Pulmonary artery endothelial cell (primary cell): ENCODE data around the gene CYS1. TPM values are rescaled to one million over a fixed set of nuclear protein-coding genes. Genes with fewer than 3 reads are reported as not detected.

Experiments used
- DNase-seq: peaks from one replicate; pipeline ENCODE4 v3.0.0-alpha.2; 2011; ENCODE audit warnings: low read depth, low spot score
- total RNA-seq: library from RNA; depleted of rRNA; stranded (reverse); fragments of >200 nt; gene quantifications from 2 replicates; pipeline ENCODE4 v1.2.3, GENCODE V29; 2014

CYS1 gene
- total RNA-seq, 1 donor from 2014 or later = 0.07 TPM

- no peak for DNase-seq
These were observed 31.6 kb downstream of the CYS1 start for GRCh38 chr2:10048501-10049171.

- no peak for DNase-seq
These were observed 32.4 kb downstream of the CYS1 start for GRCh38 chr2:10047616-10048500.

- no peak for DNase-seq
These were observed 33.3 kb downstream of the CYS1 start for GRCh38 chr2:10046931-10047330.

DNA sequence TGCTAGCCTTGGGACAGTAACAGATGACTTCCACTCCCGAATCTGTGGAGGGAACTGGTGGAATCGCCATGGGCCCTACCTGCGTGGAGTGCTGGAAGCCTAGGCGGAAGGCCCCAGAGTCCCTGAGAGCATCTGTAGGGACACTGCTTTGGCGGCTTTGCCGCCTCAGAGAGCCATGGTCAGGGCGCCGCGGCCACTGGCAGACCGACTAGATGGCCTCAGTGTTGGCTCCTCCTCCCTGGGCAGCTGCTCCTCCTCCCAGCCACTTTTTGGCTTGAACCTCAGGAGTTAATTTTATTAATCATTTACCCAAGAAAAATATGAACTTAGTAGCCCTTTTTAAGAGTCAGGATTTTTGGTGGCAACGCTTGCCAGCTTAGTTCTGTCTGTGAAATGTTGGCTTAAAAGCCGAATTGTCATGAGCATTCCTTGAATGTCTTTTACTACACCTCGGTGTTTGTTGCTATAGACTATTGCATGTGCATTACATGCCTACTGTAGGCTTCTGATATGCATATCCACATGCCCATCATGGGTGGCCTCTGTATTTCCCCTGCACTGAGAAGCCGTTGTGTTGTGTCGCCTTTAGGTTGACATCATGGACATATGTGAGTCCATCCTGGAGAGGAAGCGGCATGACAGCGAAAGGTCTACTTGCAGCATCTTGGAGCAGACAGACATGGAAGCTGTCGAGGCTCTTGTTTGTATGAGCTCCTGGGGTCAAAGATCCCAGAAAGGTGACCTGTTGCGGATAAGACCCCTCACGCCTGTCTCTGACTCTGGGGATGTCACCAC lies 34.5 kb downstream of the CYS1 start:
- DNase-seq = no peak

GRCh38 chr2:10043906-10044601 lies 36.2 kb downstream of the CYS1 start:
- peak; percentile 71 for DNase-seq

DNA sequence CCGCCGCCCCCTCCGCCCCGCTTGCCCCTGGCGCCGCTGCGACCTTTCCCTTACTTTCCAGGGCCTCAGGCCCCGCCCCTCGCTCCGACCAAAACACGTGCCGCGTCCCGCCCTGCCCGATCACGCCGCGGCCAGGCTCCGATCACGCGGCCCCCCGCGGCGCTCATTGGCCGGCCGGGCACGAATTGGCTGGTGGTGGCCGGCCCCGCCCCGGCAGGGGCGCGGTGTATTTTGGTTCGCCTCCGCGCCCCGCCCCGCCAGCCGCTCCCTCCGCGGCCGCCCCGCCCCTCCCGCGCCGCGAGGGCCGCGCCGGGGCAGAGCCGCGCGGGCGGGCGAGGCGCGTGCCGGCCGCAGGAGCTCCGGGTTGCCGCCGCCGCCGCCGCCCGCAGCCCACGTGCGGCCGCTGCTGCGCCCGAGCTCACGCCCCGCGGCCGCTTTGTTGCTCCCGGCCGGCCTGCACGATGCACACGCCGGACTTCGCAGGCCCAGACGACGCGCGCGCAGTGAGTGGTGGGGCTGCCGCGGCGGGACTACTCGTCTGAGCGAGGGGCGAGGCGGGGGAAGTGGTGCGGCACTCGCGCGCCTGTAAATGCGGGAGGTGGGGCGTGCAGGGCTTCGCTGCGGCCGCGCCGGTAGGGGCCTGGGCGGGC lies 36.8 kb downstream of the CYS1 start, which contains the start of gene KLF11:
Gene KLF11 (plus strand): TSS at position 295 of the 650 bp plus-strand sequence. CDS start 167 bp downstream, at position 462.
- peak; percentile 59 for DNase-seq

GRCh38 chr2:10042301-10043161 lies 37.7 kb downstream of the CYS1 start:
- peak; percentile 48 for DNase-seq

DNA sequence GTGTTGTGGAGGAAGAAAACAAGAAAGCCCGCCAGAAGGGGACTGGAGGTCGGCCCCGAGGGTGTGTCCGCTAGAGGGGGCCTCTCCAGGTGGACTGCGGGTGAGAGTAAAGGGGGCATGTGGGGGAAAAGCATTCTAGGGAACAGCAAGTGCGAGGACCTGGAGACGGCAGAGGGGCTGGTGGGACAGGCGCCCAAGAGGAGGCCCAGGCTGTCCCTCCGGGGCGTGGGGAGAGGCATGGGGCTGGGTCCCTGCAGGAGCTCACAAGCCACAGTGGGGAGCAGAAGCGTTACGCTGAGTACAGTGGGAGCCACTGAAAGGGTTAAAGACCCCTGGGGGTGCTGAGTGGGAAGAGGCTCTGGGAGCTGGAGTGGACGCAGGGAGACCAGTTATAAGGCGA lies 38.5 kb downstream of the CYS1 start:
- no peak for DNase-seq

DNA sequence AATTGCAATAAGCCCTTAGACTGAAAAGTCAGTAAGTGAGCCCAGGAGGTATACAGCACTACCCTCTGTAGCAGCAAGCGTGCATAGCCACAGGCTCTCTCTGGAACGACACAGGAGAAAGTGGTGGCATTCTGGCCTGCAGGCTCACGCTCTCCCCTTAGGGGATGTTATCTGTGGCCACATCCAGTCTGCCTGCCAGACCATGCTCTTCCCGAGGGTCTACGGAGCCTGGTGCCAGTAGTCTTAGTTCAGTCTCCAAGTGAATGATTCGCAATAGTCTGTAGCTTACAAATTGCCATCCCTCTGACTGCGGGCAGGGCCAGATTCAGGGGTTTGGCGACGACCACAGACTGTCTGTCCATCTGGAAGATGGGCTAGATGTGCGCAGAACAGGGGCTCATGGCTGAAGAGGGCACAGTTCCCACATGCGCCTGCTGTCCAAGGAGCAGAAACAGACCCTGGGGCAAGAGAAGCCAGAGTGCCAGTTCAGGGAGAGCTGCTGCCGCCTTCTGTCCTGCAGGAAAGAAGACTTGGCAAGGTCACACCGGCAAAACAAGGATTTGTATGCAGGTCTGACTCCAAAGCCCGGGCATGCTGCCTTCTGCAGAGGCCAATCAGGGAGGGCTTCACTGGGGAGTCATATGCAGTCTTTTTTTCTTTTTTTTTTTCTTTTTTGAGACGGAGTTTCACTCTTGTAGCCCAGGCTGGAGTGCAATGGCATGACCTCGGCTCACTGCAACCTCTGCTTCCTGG lies 40.4 kb downstream of the CYS1 start:
- no peak for DNase-seq

- DNase-seq = no peak
These were observed 41.5 kb downstream of the CYS1 start for GRCh38 chr2:10038716-10039115.

- no peak for DNase-seq
These were observed 42.1 kb downstream of the CYS1 start for GRCh38 chr2:10038123-10038522.

GRCh38 chr2:10036095-10036884 lies 43.9 kb downstream of the CYS1 start:
- DNase-seq = no peak

DNA sequence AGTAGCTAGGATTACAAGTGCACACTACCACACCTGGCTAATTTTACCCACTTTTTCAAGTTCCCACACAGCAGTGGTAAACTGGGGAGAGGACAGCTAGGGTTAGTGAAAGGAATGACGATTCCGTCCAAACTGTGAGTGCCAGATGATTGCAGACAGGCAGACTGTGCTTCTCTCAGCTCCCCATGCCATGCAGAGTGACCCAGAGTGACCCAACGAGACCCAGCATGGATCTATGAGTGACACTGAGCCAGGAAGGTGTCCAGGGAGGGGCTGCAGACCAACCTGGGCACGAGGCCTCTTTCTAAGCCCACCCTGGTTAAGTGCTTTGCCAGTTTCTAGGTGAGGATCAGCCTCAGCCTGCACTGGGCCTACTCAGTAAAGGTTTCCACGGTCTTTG lies 44.6 kb downstream of the CYS1 start:
- no peak for DNase-seq

GRCh38 chr2:10035053-10035422 lies 45.2 kb downstream of the CYS1 start:
- DNase-seq = no peak

- DNase-seq = no peak
These were observed 45.7 kb downstream of the CYS1 start for GRCh38 chr2:10034333-10035052.

- DNase-seq = no peak
These were observed 46.8 kb downstream of the CYS1 start for GRCh38 chr2:10033251-10034006.

DNA sequence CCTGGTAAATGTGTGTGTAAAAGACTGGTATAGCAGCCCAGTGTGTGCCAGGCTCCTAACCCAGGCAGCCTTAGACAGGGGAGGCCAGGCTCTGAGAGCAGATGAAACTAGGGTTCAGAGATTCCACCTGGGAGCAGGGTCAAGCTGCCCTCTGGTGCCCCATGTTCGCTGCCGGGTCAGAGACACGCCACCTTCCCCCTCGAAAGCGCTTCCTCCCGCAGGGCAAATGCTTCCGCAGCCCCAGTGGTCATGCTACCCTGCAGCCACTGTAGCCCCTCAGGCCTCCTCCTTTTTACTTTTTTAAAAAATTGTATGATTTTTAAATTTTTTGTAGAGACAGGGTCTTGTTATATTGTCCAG lies 47.5 kb downstream of the CYS1 start:
- no peak for DNase-seq
